Activated CD4-positive, alpha-beta memory T cell treated with anti-CD3 and anti-CD28 coated beads, Interleukin-2, amount 10 ng/mL, durations not matched to agents 7 days and 5 days (primary cell): ENCODE data around the gene MBNL1. TPM values are rescaled to one million over a fixed set of nuclear protein-coding genes. Genes with fewer than 3 reads are reported as not detected.

Source experiments
- CTCF ChIA-PET: fragments of 350-600 bp; sonication (Branson Sonifier 250); formaldehyde crosslinking; loops from one replicate; lab custom pipeline; 2021; ENCODE audit warnings: antibody characterized with exemption, inconsistent platforms; lab: Charles Lee
- POLR2A ChIA-PET: fragments of 350-600 bp; sonication (Branson Sonifier 250); formaldehyde crosslinking; loops from one replicate; lab custom pipeline; 2021; ENCODE audit warnings: antibody characterized with exemption; lab: Charles Lee
- DNase-seq: peaks from one replicate; pipeline ENCODE4 v3.0.0-alpha.2; 2020
- H3K27ac Mint-ChIP-seq: one replicate; pipeline ENCODE4 v1.8.0; 2021; ENCODE audit warnings: mild to moderate bottlenecking, mixed read lengths
- H3K27me3 Mint-ChIP-seq: one replicate; pipeline ENCODE4 v1.8.0; 2021; ENCODE audit warnings: mixed read lengths
- H3K36me3 Mint-ChIP-seq: one replicate; pipeline ENCODE4 v1.8.0; 2021; ENCODE audit warnings: low read depth, mixed read lengths
- H3K4me1 Mint-ChIP-seq: one replicate; pipeline ENCODE4 v1.8.0; 2021; ENCODE audit warnings: mixed read lengths
- H3K4me3 Mint-ChIP-seq: one replicate; pipeline ENCODE4 v1.8.0; 2021; ENCODE audit warnings: mild to moderate bottlenecking, mixed read lengths
- H3K9me3 Mint-ChIP-seq: one replicate; pipeline ENCODE4 v1.8.0; 2021; ENCODE audit warnings: mixed read lengths
- total RNA-seq, 2 experiments: library from RNA; stranded (reverse); gene quantifications; one replicate each; pipeline ENCODE4 v1.2.3, GENCODE V29; 2021

MBNL1 gene
- total RNA-seq, 2 experiments from 2014 or later, result 289 to 305 TPM

DNA sequence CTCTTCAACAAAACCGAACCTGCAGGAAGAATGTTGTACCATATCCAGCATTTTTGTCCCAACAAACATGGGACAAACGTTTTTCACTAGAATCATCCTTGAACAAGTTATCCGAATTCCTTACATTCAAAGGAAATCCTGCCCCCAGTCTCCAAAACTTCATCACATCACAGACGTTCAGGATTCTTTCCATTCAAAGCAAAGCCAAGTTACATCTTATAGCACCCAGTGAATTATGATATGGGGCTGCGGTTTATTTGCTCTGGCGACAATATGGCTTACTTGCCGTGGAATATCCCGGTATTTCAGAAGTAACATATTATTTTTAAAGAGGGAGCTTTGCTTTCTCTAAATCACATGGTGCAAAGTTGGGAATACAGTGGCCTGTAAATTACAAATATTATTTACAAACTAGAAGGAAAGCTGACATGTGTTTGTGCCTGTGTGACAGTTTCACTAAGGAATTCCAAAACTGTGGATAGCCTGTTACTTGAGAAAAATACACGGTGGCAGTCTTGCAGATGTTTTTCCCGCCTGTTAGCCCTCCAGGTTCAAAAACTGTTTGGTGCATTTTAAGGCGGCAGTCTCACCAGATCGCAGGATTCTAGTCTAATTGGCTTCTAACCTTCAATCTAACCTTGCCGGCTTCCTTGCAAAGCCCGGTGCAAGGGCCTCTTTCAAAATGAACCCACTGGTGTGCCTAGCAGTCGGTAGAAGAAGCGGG lies 736 bp upstream of the MBNL1 start:
- ChIA-PET POLR2A (interaction anchor here (0.7 to 12.4 kb wide), 27 partner anchors 9 to 1505 kb away, joined by 3 to 268 read pairs (median 6); partner anchors contain the start of genes GPR171 and SIAH2), CTCF (interaction anchor here (0.9 to 3.0 kb wide), 10 partner anchors 10 to 196 kb away, joined by 3 to 22 read pairs (median 8); no protein-coding TSS in a partner anchor)
- Mint-ChIP-seq H3K4me1 (peaks cover 56% of the 10 kb centered on the region), H3K27ac (peak overlapping the region; percentile 95), H3K9me3 (no peaks in the 10 kb centered on the region), H3K4me3 (peak overlapping the region; percentile 92), H3K36me3 (peaks cover 47% of the 10 kb centered on the region), H3K27me3 (no peaks in the 10 kb centered on the region)
- DNase-seq, result no peak

DNA sequence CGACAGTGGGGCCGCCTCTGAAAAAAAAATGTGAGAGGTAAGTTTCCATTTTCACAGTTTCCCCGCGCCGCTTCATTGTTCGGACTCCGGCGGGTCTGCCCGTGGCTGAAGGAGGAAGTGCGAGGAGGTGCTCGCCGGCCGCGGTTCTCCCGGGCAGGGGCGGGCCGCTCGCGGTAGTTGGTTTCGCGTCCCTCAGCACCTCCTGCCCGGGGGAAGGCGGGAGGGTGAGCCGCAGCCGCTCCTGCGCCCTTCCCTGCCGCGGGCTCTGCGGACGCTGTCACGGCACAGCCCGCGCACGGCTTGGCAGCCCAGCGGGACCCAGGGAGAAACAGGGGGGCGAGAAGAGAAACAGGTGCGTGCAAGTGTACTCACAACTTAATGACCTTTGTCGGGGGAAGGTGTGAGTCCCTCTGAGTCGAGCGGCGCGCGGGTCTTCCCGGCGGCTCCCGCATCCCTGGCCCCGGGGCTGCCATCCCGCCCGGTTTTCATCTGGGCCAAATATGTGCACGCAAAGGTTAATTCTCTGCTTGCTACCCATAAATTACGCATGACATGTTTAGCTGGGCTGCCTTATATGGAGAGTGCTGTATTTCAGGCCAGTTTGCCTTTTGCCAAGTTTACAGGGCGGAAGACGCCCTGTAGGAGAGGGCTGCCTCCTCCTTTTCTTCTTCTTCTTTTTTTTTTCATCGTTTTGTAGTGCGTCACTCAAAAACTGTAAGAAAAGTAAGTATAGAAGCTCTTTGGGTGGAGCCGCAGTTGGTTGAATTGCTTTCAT lies 514 bp downstream of the MBNL1 start:
- H3K9me3 Mint-ChIP-seq, result no peaks in the 10 kb centered on the region
- H3K4me3 Mint-ChIP-seq, result peak overlapping the region; percentile 92
- ChIA-PET POLR2A (interaction anchor here (0.6 to 12.4 kb wide), 32 partner anchors 8 to 1506 kb away, joined by 3 to 268 read pairs (median 6); partner anchors contain the start of genes GPR171 and SIAH2), CTCF (interaction anchor here (0.9 to 3.0 kb wide), 11 partner anchors 10 to 193 kb away, joined by 3 to 22 read pairs (median 7); no protein-coding TSS in a partner anchor)
- peaks cover 40% of the 10 kb centered on the region for H3K36me3 Mint-ChIP-seq
- no peak for DNase-seq
- H3K27ac Mint-ChIP-seq, result peak overlapping the region; percentile 95
- H3K27me3 Mint-ChIP-seq, result no peaks in the 10 kb centered on the region
- H3K4me1 Mint-ChIP-seq, result peaks cover 56% of the 10 kb centered on the region

DNA sequence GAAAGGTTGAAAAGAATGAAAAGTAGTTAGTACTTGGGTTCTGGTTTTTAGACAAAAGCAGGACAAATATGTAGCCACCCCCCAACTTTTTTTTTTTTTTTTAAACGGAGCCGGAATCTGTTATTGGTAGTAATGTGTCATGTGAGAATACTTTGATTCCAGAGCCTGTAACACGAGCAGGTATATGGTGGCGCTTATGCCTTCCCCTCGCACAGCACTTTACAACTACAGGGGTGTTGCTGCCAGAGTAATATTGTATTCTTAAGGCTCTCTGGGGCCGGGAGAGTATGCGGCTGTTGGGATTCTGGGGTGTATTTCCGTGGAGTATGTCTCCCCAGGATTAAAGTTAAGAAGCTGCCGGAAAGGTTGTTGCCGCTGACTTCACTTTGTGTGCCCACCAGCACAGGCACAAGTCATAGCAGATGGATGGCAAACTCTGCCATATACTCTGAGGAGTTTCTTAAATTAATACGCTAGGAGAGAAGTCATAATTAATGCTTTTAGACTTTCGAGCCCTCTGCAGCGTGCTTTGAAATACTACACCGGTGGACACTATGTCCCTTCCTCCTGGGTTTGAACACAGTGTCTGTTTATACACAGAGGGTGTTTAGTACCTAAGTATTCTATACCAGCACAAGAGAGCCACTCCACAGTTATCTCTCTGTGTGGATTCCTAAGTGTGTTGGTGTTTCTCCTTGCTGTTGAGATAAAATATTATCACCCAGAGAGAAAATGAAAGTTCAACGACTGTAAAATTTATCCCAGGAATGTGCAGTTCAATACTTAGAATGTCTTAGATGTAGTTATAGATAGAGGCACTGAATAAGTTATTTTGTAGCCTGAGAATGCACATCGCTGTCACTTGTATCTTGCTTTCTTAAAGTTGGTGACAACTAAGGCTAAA lies 1.4 kb downstream of the MBNL1 start:
- ChIA-PET CTCF (interaction anchor here (0.9 to 3.0 kb wide), 8 partner anchors 9 to 194 kb away, joined by 3 to 21 read pairs (median 8); no protein-coding TSS in a partner anchor), POLR2A (interaction anchor here (0.6 to 12.4 kb wide), 20 partner anchors 7 to 1067 kb away, joined by 3 to 268 read pairs (median 7); partner anchors contain the start of gene GPR171)
- Mint-ChIP-seq H3K27me3 (no peaks in the 10 kb centered on the region), H3K9me3 (no peaks in the 10 kb centered on the region), H3K4me3 (peak overlapping the region; percentile 92), H3K36me3 (peaks cover 40% of the 10 kb centered on the region), H3K4me1 (peaks cover 55% of the 10 kb centered on the region), H3K27ac (peak overlapping the region; percentile 95)
- DNase-seq, result peak; percentile 40

DNA sequence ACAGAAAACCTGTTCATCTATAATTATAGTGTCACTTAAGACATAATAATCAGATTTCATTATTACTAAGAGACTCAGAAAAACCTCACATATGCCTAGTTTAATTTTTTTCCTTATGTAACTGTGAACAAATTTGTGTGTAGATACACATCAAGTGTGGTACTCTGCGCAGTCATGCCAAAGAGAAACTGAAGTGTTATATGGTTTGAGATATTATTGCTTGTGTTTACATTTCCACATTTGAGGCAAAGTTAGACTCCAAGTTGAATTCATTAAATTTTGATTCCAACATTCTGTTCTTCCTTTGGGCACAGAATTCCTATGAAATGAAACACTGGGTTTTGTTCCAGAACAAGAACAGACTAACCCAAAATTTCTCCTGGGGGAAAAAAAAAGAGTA lies 2.2 kb downstream of the MBNL1 start:
- CTCF ChIA-PET, result no interaction called here

DNA sequence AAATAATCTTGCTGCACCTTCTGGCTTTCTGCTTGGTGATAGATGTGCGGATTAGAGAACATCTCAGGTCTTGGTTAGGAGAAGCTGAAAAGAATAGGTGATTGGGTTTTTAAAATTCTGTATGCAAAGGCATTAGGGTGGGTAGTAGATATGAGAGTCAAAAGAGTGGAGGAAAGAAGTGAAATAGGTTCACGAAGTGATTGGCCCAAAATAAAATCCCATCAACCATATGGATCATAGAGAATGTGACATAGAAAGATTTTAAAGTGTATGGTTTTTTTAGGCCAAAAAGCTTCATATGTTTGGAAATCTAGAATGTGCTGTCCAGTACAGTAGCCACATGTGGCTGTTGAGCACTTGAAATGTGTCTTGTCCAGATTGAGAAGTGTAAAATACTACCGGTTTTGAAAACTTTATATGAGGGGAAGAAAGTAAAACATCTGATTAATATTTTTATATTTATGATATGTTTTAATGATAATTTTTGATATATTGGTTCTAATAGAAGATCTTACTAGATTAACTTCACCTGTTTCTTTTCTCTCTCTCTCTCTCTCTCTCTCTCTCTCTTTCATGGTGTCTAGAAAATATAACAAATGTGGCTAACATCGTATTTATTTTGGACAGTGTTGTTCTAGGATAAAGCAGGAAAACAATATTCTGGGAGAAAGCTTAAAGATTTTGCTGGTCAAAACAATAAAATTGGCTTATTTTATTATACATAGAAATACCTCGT lies 2.9 kb downstream of the MBNL1 start:
- no peak for DNase-seq
- H3K36me3 Mint-ChIP-seq, result peaks cover 43% of the 10 kb centered on the region
- peaks cover 55% of the 10 kb centered on the region for H3K4me1 Mint-ChIP-seq
- H3K27me3 Mint-ChIP-seq, result no peaks in the 10 kb centered on the region
- peak overlapping the region; percentile 95 for H3K27ac Mint-ChIP-seq
- ChIA-PET POLR2A (interaction anchor here (0.7 to 12.4 kb wide), 9 partner anchors 12 to 82 kb away, joined by 3 to 268 read pairs (median 93); no protein-coding TSS in a partner anchor), CTCF (interaction anchor here (1.6 to 2.0 kb wide), 2 partner anchors 73 to 78 kb away, joined by 5 to 7 read pairs; no protein-coding TSS in a partner anchor)
- peak overlapping the region; percentile 92 for H3K4me3 Mint-ChIP-seq
- no peaks in the 10 kb centered on the region for H3K9me3 Mint-ChIP-seq

More for the DNA sequence above, 2.2 kb downstream of the MBNL1 start:
- no peaks in the 10 kb centered on the region for H3K27me3 Mint-ChIP-seq
- H3K4me3 Mint-ChIP-seq, result peak overlapping the region; percentile 92
- H3K4me1 Mint-ChIP-seq, result peaks cover 54% of the 10 kb centered on the region
- no peak for DNase-seq
- H3K36me3 Mint-ChIP-seq, result peaks cover 40% of the 10 kb centered on the region
- no peaks in the 10 kb centered on the region for H3K9me3 Mint-ChIP-seq
- H3K27ac Mint-ChIP-seq, result peak overlapping the region; percentile 95
- POLR2A ChIA-PET, result interaction anchor here (0.7 to 12.4 kb wide), 10 partner anchors 13 to 81 kb away, joined by 3 to 268 read pairs (median 50); no protein-coding TSS in a partner anchor

DNA sequence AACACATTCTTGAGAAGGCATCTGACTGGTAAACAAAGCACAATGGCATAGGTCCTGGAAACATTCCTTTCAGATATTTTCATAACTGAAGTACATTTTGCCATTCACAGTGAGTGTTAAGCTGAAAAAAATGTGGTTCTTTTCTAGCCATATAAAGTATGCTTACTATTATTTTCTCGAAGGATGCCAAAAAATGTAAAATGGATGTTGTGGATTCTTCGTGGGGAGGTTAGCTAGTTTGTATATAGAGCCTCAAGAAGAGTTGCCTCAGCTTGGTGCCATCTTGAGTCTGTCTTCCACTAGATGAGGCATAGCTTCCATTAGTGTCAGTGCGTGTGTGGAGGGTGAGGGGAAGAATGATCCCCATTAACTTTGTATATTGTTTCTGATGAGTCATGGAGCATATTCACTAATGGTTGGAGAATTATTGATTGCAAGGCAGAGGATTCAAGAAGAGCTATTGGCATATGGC lies 4.1 kb downstream of the MBNL1 start:
- Mint-ChIP-seq H3K36me3 (peaks cover 44% of the 10 kb centered on the region), H3K4me1 (peaks cover 50% of the 10 kb centered on the region), H3K27me3 (no peaks in the 10 kb centered on the region), H3K9me3 (no peaks in the 10 kb centered on the region), H3K4me3 (peak overlapping the region; percentile 92), H3K27ac (peak overlapping the region; percentile 95)
- CTCF ChIA-PET, result interaction anchor here (0.7 to 2.0 kb wide), 3 partner anchors 70 to 79 kb away, joined by 3 to 7 read pairs (median 5); no protein-coding TSS in a partner anchor
- DNase-seq, result peak; percentile 38
- POLR2A ChIA-PET, result interaction anchor here (1.2 to 12.4 kb wide), 7 partner anchors 11 to 79 kb away, joined by 3 to 268 read pairs (median 179); no protein-coding TSS in a partner anchor

DNA sequence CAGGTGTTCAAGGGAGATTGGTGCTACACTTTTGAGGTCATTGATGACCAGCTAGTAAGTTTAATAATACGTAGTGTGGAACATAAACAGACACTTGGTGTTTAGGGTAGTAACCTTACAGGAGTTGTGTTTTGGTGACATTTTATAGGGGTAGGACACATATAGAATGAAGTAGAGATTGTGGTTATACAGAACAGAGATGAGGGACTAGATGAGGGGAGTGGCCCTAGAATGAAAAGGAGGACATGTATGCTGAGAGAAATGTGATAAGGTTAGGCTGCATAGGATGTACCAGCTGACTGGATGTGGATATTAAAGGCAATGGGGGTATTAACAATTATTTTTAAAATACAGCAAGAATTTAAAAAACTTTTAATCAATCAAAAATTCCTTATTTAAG lies 8.0 kb downstream of the MBNL1 start:
- Mint-ChIP-seq H3K27me3 (no peaks in the 10 kb centered on the region), H3K9me3 (no peaks in the 10 kb centered on the region), H3K36me3 (peaks cover 36% of the 10 kb centered on the region), H3K4me3 (peak overlapping the region; percentile 8), H3K4me1 (peaks cover 76% of the 10 kb centered on the region), H3K27ac (peak overlapping the region; percentile 2)
- no peak for DNase-seq
- ChIA-PET CTCF (interaction anchor here (2.3 kb wide), 1 partner anchor 8 kb away, joined by 7 read pairs; no protein-coding TSS in a partner anchor), POLR2A (interaction anchor here (0.9 to 12.4 kb wide), 9 partner anchors 7 to 83 kb away, joined by 3 to 232 read pairs (median 21); partner anchors contain the start of gene MBNL1)

DNA sequence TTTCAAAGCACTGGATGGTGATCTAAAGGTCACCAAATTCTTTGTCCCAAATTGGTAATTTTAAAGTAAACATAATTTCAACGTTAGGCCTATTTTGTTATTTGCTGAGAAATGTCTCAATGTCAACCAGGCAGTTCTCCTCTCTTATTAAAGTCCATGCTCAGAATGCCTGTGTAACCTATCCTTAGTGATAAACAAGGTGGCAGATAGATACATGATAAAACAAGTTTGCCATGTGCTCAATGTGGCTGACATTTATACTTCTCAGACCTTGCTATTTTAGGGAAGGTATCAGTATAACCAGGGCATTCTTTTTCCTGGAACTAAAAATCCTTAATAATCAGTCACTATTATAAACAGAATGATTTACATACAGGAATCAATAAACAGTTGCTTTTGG lies 8.5 kb downstream of the MBNL1 start:
- Mint-ChIP-seq H3K27me3 (no peaks in the 10 kb centered on the region), H3K4me3 (peak overlapping the region; percentile 2), H3K36me3 (peaks cover 32% of the 10 kb centered on the region), H3K27ac (no peak overlapping the region), H3K9me3 (no peaks in the 10 kb centered on the region), H3K4me1 (peaks cover 77% of the 10 kb centered on the region)
- ChIA-PET POLR2A (interaction anchor here (0.9 to 12.4 kb wide), 9 partner anchors 6 to 84 kb away, joined by 3 to 232 read pairs (median 21); partner anchors contain the start of gene MBNL1), CTCF (no interaction called here)
- DNase-seq, result no peak

DNA sequence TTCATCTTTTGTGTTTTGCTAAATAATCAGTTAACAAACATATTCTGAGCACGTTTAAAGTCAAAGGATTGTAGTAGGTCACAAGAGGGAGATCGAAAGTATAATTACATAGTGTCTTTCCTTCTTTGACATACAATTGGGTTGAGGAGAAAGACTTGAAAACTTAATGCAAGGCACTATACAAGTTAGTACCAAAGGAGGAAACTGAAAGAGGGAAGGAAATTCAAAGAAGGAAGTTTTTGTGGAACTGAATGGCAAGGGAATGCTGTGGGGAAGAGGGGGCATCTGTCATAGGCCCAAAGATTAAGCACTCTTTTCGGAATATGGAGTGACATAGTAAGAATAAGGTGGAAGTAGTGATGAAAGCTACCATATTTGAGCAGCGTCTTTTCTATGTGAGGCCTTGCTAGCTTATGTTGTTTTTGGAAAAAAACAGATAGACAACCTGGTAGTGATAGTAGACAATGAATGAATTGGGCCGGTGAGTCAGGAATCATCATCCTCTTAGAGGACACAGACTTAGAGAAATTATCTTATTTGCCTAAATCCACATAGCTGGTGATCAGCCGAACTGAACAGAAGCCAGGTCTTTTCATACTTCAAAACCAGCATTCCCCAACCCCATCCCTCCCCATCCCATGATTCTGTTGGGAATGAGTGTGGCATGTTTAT lies 10.2 kb downstream of the MBNL1 start:
- no peak for DNase-seq
- Mint-ChIP-seq H3K27ac (peak overlapping the region; percentile 55), H3K9me3 (no peaks in the 10 kb centered on the region), H3K27me3 (no peaks in the 10 kb centered on the region), H3K36me3 (peaks cover 22% of the 10 kb centered on the region), H3K4me1 (peaks cover 76% of the 10 kb centered on the region), H3K4me3 (peak overlapping the region; percentile 57)
- ChIA-PET CTCF (interaction anchor here (1.6 kb wide), 1 partner anchor 10 kb away, joined by 8 read pairs; the partner anchor contains the start of gene MBNL1), POLR2A (interaction anchor here (1.0 to 10.5 kb wide), 9 partner anchors 7 to 85 kb away, joined by 3 to 179 read pairs (median 5); partner anchors contain the start of gene MBNL1)

DNA sequence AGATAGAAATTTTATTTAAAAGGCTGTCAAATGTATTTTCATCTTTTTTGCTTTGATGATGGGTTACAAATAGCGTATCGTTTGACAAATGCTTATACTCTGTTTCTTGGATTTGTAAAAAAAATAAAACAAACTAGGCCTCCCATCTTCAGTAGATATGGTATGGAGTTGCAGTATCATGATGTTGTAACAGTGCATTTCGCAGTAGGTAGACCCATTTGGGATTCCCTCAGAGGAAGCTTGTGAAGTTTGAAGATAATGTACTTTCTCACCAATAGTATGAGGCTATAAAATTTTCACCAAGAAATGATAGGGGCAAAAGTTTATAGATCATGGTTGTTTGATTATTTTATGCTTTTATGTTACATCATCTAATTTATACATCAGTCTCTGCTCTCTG lies 10.8 kb downstream of the MBNL1 start:
- POLR2A ChIA-PET, result interaction anchor here (0.7 to 10.5 kb wide), 11 partner anchors 8 to 86 kb away, joined by 3 to 179 read pairs (median 5); partner anchors contain the start of gene MBNL1
- no peaks in the 10 kb centered on the region for H3K27me3 Mint-ChIP-seq
- CTCF ChIA-PET, result interaction anchor here (1.6 kb wide), 1 partner anchor 11 kb away, joined by 8 read pairs; the partner anchor contains the start of gene MBNL1
- DNase-seq, result no peak
- H3K9me3 Mint-ChIP-seq, result no peaks in the 10 kb centered on the region
- peaks cover 76% of the 10 kb centered on the region for H3K4me1 Mint-ChIP-seq
- peaks cover 22% of the 10 kb centered on the region for H3K36me3 Mint-ChIP-seq
- H3K27ac Mint-ChIP-seq, result peak overlapping the region; percentile 29
- peak overlapping the region; percentile 15 for H3K4me3 Mint-ChIP-seq
